ENCODE results near the gene DPF1.
A peak's percentile ranks its signal among the peaks of the same experiment; 100 is the strongest.
"Not testable (repeated sequence)": the region's sequence is repeated elsewhere in the genome, so short reads cannot be mapped to it uniquely, and the experiment has no call there.

Gene DPF1

GRCh38 chr19:38250428-38250820 is 26.4 kb upstream of the DPF1 start:
- no peak for DNase-seq

DNA sequence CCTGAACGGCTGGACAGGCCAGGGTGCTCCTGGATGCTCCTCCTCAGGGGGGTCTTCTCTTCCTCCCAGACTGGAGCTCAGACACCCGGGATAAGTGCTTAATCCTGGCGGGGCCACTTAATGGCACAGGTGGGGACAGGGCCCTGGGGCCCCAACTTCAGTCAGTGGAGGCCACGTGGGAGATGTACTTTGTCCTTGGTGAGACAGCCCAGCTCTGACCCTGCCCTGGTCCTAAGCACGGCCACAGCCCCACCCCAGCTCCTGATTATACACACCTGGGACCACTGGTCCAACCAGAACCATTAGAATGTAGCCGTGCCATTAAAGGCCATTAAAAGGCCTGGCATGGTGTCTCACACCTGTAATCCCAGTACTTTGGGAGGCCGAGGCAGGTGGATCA is 24.4 kb upstream of the DPF1 start:
- no peak for DNase-seq

DNA sequence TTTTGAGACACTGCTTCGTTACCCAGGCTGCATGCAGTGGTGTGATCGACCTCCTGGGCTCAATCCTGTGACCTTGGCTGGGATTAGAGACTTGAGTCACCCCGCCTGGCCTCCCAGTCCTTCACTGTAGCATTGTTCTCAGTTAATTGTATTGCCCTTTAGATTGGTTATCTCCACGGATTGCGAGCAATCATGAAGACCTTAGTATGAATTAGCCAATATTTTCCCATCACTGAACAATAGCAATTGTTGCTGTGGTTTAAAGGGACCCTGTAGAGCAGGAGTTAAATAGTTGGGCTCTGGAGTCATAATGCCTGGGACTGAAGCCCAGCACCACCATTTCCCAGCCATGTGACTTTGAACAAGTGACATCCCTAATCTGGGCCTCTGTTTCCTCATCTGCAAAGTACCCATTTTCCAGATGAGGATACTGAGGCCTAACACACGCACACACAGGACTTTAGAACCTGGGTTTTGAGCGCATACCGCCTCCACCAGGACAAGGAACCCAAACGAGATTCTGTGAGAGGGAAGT is 23.8 kb upstream of the DPF1 start:
- DNase-seq: no peak

GRCh38 chr19:38247126-38247525 is 23.1 kb upstream of the DPF1 start:
- no peak for DNase-seq

DNA sequence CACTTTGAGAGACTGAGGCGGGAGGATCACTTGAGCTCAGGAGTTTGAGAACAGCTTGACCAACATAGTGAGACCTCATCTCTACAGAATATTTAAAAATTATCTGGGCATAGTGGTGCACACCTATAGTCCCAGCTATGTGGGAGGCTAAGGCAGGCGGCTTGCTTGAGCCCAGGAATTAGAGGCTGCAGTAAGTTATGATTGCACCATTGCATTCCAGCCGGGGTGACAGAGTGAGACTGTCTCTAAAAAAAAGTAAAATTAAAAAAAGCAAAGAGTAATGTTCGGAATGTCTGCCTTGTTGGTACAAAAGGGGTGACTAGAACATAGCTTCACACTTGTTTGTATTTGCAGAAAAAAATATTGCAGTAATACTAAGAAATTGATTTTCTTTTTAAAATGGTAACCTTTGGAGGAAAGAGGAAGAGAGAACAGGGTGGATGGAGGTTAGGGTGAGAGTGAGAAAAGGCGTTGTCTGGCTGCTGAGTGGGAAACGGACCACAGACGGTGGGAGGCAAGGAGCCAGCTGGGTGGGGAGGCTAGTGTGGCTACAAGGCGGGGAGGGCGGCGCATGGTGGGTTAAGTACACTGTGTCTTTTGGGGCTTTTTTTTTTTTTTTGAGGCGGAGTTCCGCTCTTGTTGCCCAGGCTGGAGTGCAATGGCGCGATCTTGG is 21.9 kb upstream of the DPF1 start:
- DNase-seq: no peak

GRCh38 chr19:38243279-38243673 is 19.3 kb upstream of the DPF1 start:
- no peak for DNase-seq

DNA sequence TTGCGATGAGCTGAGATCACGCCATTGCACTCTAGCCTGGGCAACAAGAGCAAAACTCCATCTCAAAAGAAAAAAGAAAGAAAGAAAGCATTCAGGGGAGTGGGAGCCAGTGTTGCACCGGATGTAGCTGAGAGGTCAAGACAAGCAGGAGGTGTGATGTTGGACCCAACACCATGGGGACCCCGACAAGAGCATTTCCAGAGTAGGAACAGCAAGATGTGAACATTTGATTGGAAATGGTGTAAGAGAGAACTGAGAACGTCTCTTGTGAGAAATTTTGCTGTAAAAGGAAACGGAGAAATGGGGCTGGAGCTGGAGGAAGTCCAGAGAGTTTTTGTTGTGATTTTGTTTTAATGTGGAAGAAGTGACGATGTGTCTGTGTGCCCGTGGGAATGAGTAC is 15.8 kb upstream of the DPF1 start:
- DNase-seq: no peak

GRCh38 chr19:38234615-38235014 is 10.6 kb upstream of the DPF1 start:
- DNase-seq: no peak

DNA sequence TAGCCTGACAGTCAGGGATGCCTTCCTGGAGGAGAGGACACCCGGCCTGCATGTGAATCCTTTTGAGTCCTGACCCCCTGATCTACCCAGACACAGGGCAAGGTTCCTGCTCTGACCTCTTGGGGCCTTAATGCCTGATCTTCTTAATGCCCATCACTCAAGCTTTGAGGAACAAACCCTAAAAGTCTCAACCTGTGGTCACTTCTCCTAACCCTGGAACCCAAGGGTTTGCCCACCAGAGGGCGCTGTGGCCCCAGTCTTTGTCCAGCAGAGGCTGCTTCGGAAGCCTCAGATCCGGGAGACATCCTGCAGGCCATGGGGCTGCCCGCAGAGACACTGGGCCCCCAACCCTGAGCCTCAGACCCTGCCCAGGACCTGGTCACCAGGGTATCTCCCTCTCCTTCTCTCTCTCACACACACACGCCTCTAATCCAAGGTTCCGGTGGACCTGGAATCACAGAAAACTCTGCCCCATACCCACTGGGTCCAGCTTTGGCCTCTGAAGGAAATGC is 9.8 kb upstream of the DPF1 start:
- DNase-seq: peak; percentile 48

- no peak for DNase-seq
Observed at GRCh38 chr19:38231918-38232317, 7.9 kb upstream of the DPF1 start.

GRCh38 chr19:38230506-38231133 is 6.6 kb upstream of the DPF1 start:
- DNase-seq: not testable (repeated sequence)

GRCh38 chr19:38229585-38230073 is 5.6 kb upstream of the DPF1 start:
- DNase-seq: peak; percentile 42

GRCh38 chr19:38228491-38229439 is 4.7 kb upstream of the DPF1 start:
- DNase-seq: no peak

GRCh38 chr19:38228005-38228377 is 4.0 kb upstream of the DPF1 start:
- no peak for DNase-seq

DNA sequence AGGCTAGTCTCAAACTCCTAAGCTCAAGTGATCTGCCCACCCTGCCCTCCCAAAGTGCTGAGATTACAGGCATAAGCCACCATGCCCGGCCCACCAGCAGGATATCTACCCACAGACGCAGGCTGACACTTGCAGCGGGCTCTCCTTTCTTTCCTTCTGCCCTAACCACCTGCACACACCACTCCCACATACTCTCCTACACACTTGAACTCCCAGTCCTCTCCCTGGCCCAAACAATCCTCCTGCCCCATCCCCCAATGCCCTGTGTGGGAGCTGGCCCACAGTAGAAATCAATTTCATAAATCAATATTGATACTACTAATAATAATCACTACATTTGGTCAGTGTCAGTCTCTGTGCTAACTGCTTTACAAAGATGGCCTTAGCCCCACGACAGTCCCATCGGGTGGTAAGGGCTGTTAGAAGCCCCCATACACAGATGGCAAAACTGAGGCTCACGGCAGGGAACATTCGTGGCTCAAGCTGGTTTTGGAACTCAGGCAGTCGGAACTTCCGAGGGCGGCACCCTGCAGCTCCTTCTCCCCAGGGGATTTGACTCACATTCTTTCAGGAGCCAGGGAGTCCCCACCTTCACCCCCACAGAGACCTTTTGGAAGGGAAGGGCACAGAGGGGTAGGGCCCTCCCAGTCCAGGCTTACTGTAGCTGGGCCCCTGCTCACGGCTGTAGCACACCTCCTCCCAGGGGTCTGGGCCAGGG is 3.4 kb upstream of the DPF1 start:
- no peak for DNase-seq

GRCh38 chr19:38224863-38225218 is 819 bp upstream of the DPF1 start:
- not testable (repeated sequence) for DNase-seq

DNA sequence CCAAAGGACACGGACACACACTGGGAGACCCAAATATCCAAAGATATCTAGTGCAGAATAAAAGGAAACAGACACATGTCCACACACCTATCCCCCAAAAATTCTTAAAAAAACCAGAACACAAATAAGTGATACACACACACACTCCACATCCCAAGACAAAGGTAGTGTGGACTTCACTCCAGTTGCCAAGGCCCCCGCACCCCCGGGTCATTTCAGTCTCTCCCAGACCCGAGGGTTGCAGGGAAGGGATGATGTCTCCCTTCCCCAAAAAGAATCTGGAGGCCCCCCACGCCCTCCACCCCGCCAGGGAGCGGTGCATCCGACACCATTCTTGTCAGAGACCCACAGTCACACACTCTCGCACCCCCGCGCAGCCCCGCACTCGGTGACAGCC is 407 bp downstream of the DPF1 start:
- no peak for DNase-seq

DNA sequence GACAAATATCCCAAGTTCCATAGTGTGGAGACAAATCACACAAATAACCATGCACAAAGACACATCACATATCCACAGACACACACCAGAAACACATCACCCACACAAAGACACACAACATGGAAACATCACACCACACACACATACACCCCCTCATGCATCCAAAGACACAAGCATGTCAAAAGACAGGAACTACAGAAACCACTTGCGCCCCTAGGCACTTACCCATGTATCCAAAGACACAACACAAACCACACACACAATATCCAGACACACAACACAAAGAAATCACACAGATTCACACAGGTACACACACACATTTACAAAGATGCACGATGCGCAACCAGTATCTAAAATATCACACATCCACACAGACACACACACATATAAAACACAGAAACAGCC is 901 bp downstream of the DPF1 start:
- DNase-seq: no peak

DNA sequence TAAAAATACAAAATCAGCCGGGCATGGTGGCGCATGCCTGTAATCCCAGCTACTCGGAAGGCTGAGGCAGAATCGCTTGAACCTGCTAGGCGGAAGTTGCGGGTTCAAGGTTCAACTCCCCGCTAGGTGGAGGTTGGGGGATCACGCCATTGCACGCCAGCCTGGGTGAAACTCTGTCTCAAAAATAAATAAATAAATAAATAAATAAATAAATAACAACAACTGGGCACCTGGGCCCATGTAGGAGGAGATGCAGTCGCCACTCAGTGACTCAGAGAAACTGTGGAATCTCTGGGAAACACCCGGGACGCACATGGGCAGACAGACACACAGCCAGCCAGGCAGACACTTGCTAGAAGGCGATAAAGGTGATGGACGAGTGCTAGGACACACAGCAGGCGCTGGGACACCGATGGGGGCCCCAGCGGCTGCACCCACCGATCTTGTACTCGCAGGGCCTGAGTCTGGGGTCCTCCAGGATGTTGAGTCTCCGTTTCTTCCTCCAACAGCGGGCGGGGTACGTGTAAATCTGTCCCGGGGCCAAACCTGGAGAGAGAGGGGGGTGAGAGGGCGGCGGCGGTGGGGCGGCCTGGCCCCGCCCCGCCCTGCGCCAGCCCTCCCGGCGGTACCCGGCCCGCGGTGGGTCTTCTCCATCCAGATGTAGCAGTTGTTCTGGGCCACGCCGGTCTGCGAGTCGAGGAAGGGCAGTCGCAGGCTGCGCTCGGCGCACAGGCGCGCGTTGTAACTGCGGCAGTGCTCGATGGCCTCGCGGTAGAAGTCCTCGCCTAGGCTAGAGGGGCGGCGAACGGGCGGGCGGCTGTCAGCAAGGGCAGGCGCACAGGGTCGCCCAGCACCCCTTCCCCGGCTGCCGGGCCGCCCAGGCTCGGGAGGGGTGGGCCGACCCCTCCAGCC is 1.8 kb downstream of the DPF1 start:
- DNase-seq: no peak

GRCh38 chr19:38221421-38221820 is 2.6 kb downstream of the DPF1 start:
- no peak for DNase-seq

DNA sequence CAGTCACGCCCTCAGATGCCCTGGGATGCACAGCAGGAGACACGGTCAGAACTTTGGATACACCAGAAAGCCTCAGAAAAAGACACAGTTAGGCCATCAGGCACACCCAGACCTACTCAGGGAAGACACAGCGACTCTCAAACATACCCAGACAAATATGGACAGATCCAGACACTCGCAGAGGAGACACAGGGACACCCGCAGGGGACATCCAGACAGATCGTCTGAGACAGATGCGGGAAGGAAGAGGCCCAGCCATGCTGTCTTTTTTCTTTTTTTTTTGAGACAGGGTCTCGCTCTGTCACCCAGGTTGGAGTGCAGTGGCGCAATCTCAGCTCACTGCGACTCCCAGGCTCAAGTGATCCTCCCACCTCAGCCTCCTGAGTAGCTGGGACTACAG is 4.8 kb downstream of the DPF1 start:
- DNase-seq: no peak
